Fibroblast of mammary gland (primary cell): ENCODE measurements around the gene LYSMD1.

Experiments
- DNase-seq: peaks from one replicate; pipeline ENCODE4 v3.0.0-alpha.2; 2010; ENCODE audit warnings: low read depth
- H3K4me3 ChIP-seq: 2 replicates; pipeline ENCODE4 v1.5.1; 2011; ENCODE audit warnings: low read depth, mild to moderate bottlenecking, low read length, moderate library complexity; ENCODE audit not compliant: control insufficient read depth
- CTCF ChIP-seq: conservative IDR thresholded peaks from 2 replicates; pipeline ENCODE4 v1.5.1; 2011; ENCODE audit warnings: low read depth, low read length, inconsistent platforms; ENCODE audit not compliant: control insufficient read depth, insufficient read depth

Gene LYSMD1

GRCh38 chr1:151158751-151159251 lies 6.9 kb downstream of the LYSMD1 start:
- DNase-seq = no peak
- no peak for TF ChIP-seq CTCF
- no peak overlapping the region for H3K4me3 ChIP-seq

GRCh38 chr1:151158326-151158725 lies 7.4 kb downstream of the LYSMD1 start:
- TF ChIP-seq CTCF = no peak
- DNase-seq = no peak
- no peak overlapping the region for H3K4me3 ChIP-seq

DNA sequence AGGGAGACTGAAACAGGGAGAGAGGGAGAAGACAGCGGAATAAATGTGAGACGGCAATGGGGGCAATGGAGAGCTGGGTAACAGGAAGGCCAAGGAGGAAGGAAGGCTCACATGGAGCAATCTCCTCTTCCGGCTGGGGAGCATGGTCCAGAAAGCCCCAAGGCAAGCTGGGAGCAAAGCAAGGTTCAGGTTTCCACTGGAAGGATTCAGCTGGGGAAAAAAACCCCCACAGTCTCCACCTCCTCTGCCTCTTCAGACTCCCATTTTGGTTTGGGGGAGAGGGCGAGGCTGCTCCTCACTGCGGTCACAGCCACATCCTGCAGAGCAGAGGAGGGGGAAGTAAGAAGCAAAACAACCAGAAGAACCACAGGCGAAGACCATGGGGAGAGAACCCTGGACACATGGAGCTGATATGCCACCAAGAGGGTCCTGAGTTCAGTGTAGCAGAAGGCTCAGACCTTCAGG lies 8.6 kb downstream of the LYSMD1 start:
- no peak for DNase-seq
- no peak for TF ChIP-seq CTCF
- H3K4me3 ChIP-seq = no peak overlapping the region

GRCh38 chr1:151156515-151156819 lies 9.2 kb downstream of the LYSMD1 start, which contains the start of gene TNFAIP8L2:
TSS of gene TNFAIP8L2 (plus strand) at chr1:151156649. CDS start at chr1:151158698, 2,049 bp downstream.
- no peak for TF ChIP-seq CTCF
- H3K4me3 ChIP-seq = no peak within 1 kb of the TSS
- no peak for DNase-seq

- no peak for DNase-seq
- TF ChIP-seq CTCF = no peak
- no peak overlapping the region for H3K4me3 ChIP-seq
Measured at GRCh38 chr1:151147665-151148064, 18.0 kb downstream of the LYSMD1 start.

DNA sequence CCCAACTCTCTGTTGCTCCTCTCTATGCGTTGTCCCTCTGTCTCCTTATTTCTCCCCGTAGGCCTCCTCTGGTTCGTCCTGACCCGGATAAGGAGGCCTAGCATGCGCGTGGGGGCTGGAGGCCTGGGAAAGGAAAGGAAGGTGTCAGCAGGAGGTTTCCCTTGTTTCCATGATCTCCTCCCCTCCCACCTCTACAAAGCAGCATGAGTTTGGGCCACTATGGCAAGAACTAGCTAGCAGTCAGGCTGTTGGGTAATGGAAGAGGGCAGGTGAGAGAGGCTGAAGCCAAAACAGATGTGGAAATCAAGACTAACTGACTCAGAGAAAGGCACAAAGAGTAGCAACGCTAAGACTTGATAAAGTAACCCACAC lies 18.6 kb downstream of the LYSMD1 start:
- DNase-seq = peak; percentile 50
- TF ChIP-seq CTCF = no peak

DNA sequence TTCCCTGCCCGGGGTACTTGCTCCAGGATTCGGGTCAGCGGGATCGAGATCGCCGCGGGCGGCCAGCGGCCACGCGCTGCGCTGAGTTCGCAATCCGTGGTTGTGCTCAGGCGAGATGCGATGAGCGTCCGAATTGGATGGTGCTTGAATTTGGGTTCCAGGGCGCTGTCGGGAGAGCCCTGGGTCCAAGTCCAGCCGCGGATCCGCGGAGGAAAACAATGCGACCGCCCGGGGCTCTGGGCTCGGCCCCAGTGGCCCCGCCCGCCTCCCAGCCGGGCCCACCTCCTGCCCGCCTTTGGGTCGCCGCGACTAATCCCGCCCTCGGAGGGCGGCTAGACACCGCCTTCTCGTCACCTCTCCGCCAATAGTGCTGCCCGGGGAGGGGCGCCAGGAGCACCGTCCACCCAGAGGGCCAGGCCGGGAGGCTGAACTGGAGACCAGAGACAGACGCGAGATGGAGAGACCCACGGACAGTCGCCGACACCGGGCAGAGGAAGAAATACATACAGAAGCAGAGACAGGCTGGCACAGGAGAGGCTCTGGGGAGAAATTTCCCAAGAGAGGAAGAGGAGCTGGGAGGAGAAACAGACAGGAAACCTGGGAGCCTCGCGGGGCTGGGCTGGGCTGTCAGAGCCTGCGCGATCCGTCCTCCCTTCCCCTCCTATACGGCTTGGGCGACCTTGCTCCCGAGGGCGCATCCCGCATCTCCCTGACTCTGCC lies 19.1 kb downstream of the LYSMD1 start, which contains the start of gene SEMA6C:
TSS of gene SEMA6C (minus strand) at position 220 of the 720 bp plus-strand sequence. CDS start 4,010 bp downstream, outside the sequence.
- TF ChIP-seq CTCF = no peak
- peak; percentile 84 for DNase-seq

More for the DNA sequence above, 18.6 kb downstream of the LYSMD1 start:
- peak overlapping the region; percentile 66 for H3K4me3 ChIP-seq

More for the DNA sequence above, 19.1 kb downstream of the LYSMD1 start, which contains the start of gene SEMA6C:
- H3K4me3 ChIP-seq = peak within 1 kb of the TSS; percentile 66
